ENCODE data around the gene SLAMF7. TPM values are rescaled to one million over a fixed set of nuclear protein-coding genes. Genes with fewer than 3 reads are reported as not detected.

SLAMF7 gene
- total RNA-seq, 2 experiments from 2014 or later, result 12.8 to 13.4 TPM

DNA sequence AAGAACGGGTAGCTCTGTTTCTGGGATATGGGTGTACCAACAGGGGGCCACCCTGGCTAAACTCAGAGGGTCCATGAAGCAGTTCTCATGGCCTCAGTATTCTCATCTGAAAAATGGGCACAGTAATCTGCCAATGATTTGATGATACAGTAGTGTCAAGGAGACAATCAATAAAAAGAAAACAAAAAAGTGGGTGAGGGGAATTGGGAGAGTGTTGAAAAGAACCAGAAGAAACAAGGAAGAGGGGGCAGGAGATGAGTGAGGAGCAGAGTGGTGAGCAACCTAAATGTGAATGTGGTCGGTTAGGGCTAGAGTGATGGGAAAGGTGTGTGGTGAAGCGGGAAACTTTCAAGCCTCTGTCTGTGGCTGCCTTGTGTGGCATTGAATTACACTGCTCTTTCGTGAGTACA lies 2.0 kb downstream of the SLAMF7 start:
- ChIA-PET POLR2A (no interaction called here), CTCF (interaction anchor here (0.9 to 2.0 kb wide), 4 partner anchors 18 to 57 kb away, joined by 3 to 8 read pairs (median 4); no protein-coding TSS in a partner anchor)
- peaks cover 14% of the 10 kb centered on the region for H3K9me3 Mint-ChIP-seq
- H3K27me3 Mint-ChIP-seq, result no peaks in the 10 kb centered on the region
- H3K36me3 Mint-ChIP-seq (ENCODE audit: low read depth), result peaks cover 40% of the 10 kb centered on the region
- H3K4me3 Mint-ChIP-seq, result peak overlapping the region; percentile 57
- H3K27ac Mint-ChIP-seq, result peak overlapping the region; percentile 85
- DNase-seq, result no peak
- H3K4me1 Mint-ChIP-seq, result peaks cover 77% of the 10 kb centered on the region

DNA sequence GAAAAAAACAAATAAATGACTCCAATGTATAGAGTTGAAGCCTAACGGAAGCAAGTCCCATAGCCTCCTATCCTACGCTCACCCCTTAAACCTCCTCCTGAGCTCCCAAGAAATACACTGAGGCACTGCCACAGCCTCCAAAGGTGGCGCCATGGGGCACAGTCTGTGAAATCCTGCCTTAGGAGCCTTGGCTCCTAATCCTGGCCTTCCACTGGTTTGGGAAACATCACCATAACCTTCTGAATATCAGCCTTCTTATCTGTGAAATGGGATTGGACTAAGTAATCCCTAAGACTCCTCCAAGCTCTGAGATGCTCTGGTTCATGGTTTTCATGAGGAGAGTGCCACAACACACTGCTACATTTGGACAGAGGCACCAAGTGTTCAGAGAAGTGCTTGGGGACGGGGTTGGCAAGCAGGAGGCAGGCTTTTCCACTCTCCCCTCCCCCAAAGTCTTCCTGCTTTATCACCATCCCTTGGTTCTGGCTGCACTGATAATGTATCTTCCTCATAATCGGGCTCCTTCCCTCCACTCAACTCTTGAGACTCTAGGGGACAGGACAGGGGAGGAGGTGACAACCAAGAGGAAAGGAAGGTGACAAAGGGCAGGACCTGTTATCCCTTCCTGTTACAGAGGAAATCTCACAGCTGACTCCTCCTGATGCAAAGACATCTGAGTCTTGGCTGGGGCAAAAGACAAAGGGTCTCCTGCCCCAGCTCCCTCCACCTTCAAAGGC lies 2.7 kb downstream of the SLAMF7 start:
- no peak overlapping the region for H3K4me3 Mint-ChIP-seq
- no peak for DNase-seq
- CTCF ChIA-PET, result interaction anchor here (1.1 to 2.0 kb wide), 2 partner anchors 14 to 26 kb away, joined by 3 to 8 read pairs; no protein-coding TSS in a partner anchor
- POLR2A ChIA-PET, result interaction anchor here (0.6 kb wide), 1 partner anchor 302 kb away, joined by 3 read pairs; no protein-coding TSS in a partner anchor
- peaks cover 84% of the 10 kb centered on the region for H3K4me1 Mint-ChIP-seq
- H3K36me3 Mint-ChIP-seq (ENCODE audit: low read depth), result peaks cover 38% of the 10 kb centered on the region
- peaks cover 12% of the 10 kb centered on the region for H3K9me3 Mint-ChIP-seq
- H3K27me3 Mint-ChIP-seq, result no peaks in the 10 kb centered on the region
- H3K27ac Mint-ChIP-seq, result peak overlapping the region; percentile 91

DNA sequence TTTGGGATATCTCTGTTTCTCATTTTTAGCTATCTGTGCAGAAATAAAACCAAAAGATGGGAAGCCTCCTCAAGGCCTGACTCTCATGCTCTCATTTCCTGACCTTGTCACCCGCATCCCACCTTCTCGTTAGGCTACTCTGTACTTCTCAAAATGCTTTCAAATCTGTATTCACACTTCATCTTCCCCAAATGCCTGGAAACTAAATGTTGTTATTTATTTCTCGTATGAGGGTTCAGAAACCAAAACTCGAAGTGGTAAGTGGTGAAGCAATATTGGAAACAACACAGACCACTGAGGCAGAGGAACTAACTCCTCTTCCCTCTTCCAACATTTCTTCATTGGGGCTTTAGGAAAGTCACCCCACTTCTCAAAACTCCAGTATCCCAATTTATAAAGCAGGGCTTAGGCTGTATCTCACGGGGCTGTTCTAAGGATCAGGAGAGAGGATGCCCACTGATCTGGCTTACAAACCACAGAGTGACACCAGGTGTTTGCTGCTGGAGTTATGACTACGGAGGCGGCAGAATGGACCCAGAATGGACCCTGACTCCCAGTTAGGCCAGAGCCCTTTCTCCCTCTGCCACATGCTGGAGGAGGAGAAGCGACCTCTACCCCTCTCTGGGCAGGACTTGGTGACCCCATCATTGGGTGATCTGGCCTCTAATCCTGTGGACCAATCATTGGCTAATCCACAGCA lies 3.5 kb downstream of the SLAMF7 start:
- H3K36me3 Mint-ChIP-seq (ENCODE audit: low read depth), result peaks cover 35% of the 10 kb centered on the region
- DNase-seq, result no peak
- H3K27ac Mint-ChIP-seq, result peak overlapping the region; percentile 91
- no peak overlapping the region for H3K4me3 Mint-ChIP-seq
- ChIA-PET CTCF (interaction anchor here (1.1 to 2.0 kb wide), 3 partner anchors 13 to 54 kb away, joined by 3 to 11 read pairs (median 3); no protein-coding TSS in a partner anchor), POLR2A (no interaction called here)
- peaks cover 9% of the 10 kb centered on the region for H3K9me3 Mint-ChIP-seq
- no peaks in the 10 kb centered on the region for H3K27me3 Mint-ChIP-seq
- H3K4me1 Mint-ChIP-seq, result peaks cover 88% of the 10 kb centered on the region

DNA sequence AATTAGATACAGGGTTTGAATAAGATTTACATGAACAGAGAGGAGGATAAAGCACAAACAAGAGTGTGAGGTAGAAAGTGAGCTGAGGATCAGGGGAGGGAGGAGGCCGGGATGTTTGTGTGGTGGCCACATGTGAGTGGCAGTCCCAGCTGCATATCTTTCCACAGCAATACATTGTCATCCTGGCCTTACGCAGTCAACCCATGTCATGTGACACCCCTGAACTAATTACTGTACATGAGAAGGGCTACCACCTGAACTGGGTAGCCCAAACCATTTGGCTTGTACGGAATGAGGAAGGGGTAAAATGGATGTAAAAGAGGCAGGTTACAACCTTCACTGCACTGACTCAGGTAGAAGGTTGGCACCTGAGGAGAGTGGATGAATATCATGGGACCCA lies 4.2 kb downstream of the SLAMF7 start:
- POLR2A ChIA-PET, result no interaction called here
- no peak for DNase-seq
- H3K9me3 Mint-ChIP-seq, result peaks cover 5% of the 10 kb centered on the region
- H3K27ac Mint-ChIP-seq, result peak overlapping the region; percentile 91
- peaks cover 92% of the 10 kb centered on the region for H3K4me1 Mint-ChIP-seq
- no peak overlapping the region for H3K4me3 Mint-ChIP-seq
- CTCF ChIA-PET, result interaction anchor here (1.1 to 2.4 kb wide), 5 partner anchors 25 to 53 kb away, joined by 3 to 11 read pairs (median 4); no protein-coding TSS in a partner anchor
- no peaks in the 10 kb centered on the region for H3K27me3 Mint-ChIP-seq
- H3K36me3 Mint-ChIP-seq (ENCODE audit: low read depth), result peaks cover 31% of the 10 kb centered on the region

DNA sequence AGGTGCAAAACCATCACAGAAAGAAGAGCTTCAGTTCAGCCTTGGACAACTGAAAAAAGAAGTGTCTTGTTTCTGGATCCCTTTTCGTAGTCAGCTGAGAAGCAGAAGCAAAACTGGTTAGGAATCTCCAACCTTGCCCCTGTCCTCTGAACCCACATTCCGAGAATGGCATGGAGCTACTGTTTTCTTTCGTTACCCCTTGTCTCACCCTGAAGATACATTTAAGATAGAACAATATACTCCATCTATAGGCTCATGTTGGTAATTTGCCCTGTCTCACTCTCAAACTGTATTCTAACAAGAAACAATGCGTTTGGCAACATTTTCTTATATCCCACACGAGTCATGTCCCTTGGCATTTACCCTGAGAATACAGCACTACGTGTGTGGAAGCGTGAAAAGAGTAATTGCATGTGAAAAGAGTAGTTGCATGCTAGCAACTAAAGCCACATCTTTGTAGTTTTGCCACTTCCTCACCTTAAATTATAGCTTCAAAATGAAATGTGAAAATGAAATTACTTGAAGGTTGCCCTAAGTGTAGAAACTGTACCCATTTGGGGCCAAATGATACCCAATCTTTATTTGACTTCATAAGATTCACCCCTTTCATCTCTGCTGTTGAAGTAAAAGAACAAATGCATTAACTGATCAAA lies 5.3 kb downstream of the SLAMF7 start:
- Mint-ChIP-seq H3K36me3 (ENCODE audit: low read depth) (peaks cover 34% of the 10 kb centered on the region), H3K27ac (peak overlapping the region; percentile 91), H3K9me3 (peaks cover 4% of the 10 kb centered on the region), H3K4me3 (peak overlapping the region; percentile 50), H3K27me3 (no peaks in the 10 kb centered on the region), H3K4me1 (peaks cover 93% of the 10 kb centered on the region)
- POLR2A ChIA-PET, result interaction anchor here (0.6 kb wide), 2 partner anchors 46 to 306 kb away, joined by 3 to 6 read pairs; no protein-coding TSS in a partner anchor
- DNase-seq, result peak; percentile 50
- CTCF ChIA-PET, result interaction anchor here (0.6 to 2.4 kb wide), 14 partner anchors 8 to 510 kb away, joined by 3 to 11 read pairs (median 4); no protein-coding TSS in a partner anchor

DNA sequence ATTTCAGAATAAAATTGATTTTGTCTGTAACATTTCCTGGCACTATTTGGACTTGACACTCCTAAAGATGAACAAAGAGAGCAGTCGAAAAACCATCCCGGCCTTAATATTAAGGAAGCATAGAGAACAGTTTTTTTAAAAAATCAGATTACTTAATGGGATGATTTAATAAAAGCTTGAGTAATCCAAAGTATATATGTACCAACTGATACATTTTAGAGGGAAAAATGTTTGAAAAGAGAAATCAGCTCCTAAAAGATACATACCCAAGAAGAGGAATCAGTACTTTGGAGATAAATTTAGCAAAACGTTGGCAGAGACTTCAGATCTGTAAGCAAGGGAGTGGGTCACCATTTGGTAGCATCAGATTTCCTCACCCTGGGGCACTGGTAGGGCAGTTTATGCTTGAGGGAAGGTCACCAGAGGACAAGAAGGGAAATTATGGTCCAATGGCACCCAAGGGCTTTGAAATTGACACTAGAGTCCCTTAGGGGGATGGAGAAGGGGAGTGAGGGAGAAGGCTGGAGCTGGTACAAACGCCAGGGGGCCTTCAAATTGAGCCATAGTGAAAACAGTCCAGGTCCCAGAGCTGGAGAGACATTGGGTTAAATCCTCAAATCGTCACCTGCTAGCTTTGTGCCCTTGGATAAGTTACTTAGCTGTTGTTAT lies 5.9 kb downstream of the SLAMF7 start:
- no peak for DNase-seq
- Mint-ChIP-seq H3K36me3 (ENCODE audit: low read depth) (peaks cover 34% of the 10 kb centered on the region), H3K4me1 (peaks cover 90% of the 10 kb centered on the region), H3K9me3 (peaks cover 4% of the 10 kb centered on the region), H3K27ac (peak overlapping the region; percentile 91), H3K4me3 (peak overlapping the region; percentile 50), H3K27me3 (no peaks in the 10 kb centered on the region)
- ChIA-PET CTCF (interaction anchor here (0.6 to 2.4 kb wide), 12 partner anchors 8 to 510 kb away, joined by 3 to 11 read pairs (median 4); no protein-coding TSS in a partner anchor), POLR2A (interaction anchor here (0.6 kb wide), 1 partner anchor 306 kb away, joined by 6 read pairs; no protein-coding TSS in a partner anchor)

DNA sequence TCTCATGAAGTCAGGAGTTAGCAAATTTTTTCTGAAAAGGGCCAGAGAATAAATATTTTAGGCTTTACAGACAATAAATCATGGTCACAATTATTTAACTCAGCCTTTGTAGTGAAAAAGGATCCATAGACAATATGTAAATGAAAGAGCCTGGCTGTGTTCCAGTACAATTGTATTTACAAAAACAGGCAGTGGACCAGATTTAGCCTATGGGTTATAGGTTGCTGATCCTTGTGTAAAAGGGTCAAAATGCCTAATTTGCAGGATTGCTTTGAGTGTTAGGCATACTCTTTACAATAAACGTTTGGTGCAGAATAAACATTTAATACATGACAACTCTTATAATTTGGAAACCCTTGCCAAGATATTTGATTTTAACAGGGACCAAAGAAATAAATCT lies 6.5 kb downstream of the SLAMF7 start:
- peaks cover 36% of the 10 kb centered on the region for H3K36me3 Mint-ChIP-seq (ENCODE audit: low read depth)

DNA sequence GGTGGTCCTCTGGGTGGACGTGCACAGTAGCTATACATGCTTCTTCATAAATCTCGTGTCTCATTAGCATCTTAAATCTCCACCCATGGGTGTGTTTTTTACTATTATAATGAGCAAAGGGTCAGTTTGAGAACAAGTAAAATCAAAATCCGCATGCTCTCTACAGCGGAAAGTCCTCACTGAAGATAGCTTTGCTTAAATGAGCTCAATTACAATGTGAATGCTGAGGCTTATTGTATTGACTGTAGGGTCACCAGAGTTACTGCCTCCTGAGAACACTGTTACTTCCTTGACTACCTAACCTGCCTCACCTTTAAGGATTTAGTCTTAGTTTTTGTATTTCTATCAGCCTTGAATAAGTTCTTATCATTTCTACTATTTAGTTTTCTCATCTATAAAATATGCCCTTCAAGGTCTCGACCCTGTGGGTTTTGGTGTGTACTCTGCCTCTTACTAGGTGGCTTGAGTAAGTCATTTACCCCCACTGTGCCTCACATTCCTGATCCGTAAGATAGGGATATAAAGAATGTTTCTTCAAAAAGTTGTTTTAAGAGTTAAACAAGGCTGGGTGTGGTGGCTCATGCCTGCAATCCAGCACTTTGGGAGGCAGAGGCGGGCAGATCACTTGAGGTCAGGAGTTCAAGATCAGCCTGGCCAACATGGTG lies 7.9 kb downstream of the SLAMF7 start:
- Mint-ChIP-seq H3K4me3 (no peak overlapping the region), H3K36me3 (ENCODE audit: low read depth) (peaks cover 40% of the 10 kb centered on the region), H3K27me3 (no peaks in the 10 kb centered on the region), H3K9me3 (peaks cover 2% of the 10 kb centered on the region), H3K4me1 (peaks cover 86% of the 10 kb centered on the region), H3K27ac (peak overlapping the region; percentile 65)
- no peak for DNase-seq
- ChIA-PET CTCF (interaction anchor here (0.7 to 3.6 kb wide), 6 partner anchors 10 to 24 kb away, joined by 3 to 25 read pairs (median 4); no protein-coding TSS in a partner anchor), POLR2A (no interaction called here)

More for the DNA sequence above, 6.5 kb downstream of the SLAMF7 start:
- ChIA-PET CTCF (interaction anchor here (1.0 to 2.4 kb wide), 4 partner anchors 8 to 64 kb away, joined by 4 to 11 read pairs (median 7); no protein-coding TSS in a partner anchor), POLR2A (no interaction called here)
- Mint-ChIP-seq H3K27ac (peak overlapping the region; percentile 91), H3K9me3 (peaks cover 4% of the 10 kb centered on the region), H3K27me3 (no peaks in the 10 kb centered on the region), H3K4me3 (no peak overlapping the region), H3K4me1 (peaks cover 90% of the 10 kb centered on the region)
- DNase-seq, result no peak

DNA sequence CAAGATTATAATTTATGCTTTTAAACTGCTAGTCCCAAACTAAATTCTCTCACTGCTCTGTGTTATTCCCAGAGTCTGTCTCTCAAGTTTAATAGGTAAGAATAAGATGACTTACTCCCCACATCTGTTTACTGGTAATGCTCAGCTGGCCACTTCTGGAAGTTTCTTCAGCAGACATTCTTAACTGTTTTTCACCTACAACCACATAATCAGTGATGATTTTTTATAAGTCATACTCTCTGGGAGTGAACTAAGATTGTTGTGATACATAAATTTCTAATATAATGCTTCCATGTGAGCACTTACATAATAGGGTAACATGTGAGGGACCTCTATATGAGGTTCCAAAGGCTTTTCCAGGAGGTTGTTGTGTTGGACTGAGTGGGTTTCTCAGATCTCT lies 8.7 kb downstream of the SLAMF7 start:
- peaks cover 36% of the 10 kb centered on the region for H3K36me3 Mint-ChIP-seq (ENCODE audit: low read depth)

DNA sequence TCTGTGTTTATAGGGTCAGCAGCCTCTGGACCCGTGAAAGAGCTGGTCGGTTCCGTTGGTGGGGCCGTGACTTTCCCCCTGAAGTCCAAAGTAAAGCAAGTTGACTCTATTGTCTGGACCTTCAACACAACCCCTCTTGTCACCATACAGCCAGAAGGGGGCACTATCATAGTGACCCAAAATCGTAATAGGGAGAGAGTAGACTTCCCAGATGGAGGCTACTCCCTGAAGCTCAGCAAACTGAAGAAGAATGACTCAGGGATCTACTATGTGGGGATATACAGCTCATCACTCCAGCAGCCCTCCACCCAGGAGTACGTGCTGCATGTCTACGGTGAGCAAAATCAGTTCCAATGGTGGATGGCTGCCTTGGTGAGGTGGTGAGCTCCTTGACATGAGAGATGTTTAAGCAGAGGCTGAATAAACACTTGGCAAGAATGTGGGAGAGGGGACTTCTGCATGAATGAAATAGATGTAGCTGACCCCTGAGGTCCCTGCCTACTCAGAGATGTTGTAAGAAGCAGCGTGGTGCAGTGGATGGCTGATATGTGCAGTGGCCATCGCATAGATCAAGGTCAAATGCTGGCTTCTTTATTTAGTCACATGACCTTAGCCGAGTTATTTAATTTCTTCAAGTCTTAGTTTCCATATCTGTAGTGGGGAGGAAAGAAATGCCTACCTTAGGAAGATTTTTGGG lies 9.3 kb downstream of the SLAMF7 start:
- ChIA-PET POLR2A (no interaction called here), CTCF (interaction anchor here (0.7 to 3.6 kb wide), 9 partner anchors 8 to 73 kb away, joined by 3 to 25 read pairs (median 5); partner anchors contain the start of gene SLAMF7)
- no peak for DNase-seq
- Mint-ChIP-seq H3K27me3 (no peaks in the 10 kb centered on the region), H3K36me3 (ENCODE audit: low read depth) (peaks cover 35% of the 10 kb centered on the region), H3K4me3 (no peak overlapping the region), H3K4me1 (peaks cover 84% of the 10 kb centered on the region), H3K27ac (no peak overlapping the region), H3K9me3 (peaks cover 2% of the 10 kb centered on the region)

More for the DNA sequence above, 8.7 kb downstream of the SLAMF7 start:
- H3K27ac Mint-ChIP-seq, result no peak overlapping the region
- ChIA-PET POLR2A (no interaction called here), CTCF (interaction anchor here (0.7 to 3.6 kb wide), 8 partner anchors 9 to 72 kb away, joined by 3 to 25 read pairs (median 4); partner anchors contain the start of gene SLAMF7)
- H3K27me3 Mint-ChIP-seq, result no peaks in the 10 kb centered on the region
- peaks cover 86% of the 10 kb centered on the region for H3K4me1 Mint-ChIP-seq
- peaks cover 2% of the 10 kb centered on the region for H3K9me3 Mint-ChIP-seq
- no peak for DNase-seq
- H3K4me3 Mint-ChIP-seq, result no peak overlapping the region

DNA sequence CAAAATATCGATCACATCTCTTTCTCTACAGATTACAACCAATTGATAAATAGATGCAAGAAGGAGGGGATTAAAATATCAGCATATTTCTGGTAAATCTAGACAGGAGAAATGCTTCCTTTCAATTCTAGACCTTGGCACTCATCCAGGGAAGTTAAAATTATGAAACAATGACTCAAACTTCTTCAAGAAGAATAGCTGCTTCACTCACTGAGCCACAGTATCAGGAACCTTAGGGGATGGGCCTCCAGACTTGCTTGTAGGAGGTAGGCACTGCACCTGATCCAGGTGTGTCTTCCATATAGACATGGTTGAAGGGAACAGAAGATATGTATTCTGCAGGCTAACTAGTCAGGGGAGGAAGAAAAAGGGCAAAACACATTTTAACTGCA lies 9.8 kb downstream of the SLAMF7 start:
- Mint-ChIP-seq H3K27me3 (no peaks in the 10 kb centered on the region), H3K9me3 (peaks cover 2% of the 10 kb centered on the region), H3K36me3 (ENCODE audit: low read depth) (peaks cover 32% of the 10 kb centered on the region), H3K4me1 (peaks cover 78% of the 10 kb centered on the region), H3K27ac (no peak overlapping the region), H3K4me3 (no peak overlapping the region)
- CTCF ChIA-PET, result interaction anchor here (0.7 to 3.6 kb wide), 8 partner anchors 10 to 947 kb away, joined by 3 to 25 read pairs (median 4); partner anchors contain the start of genes FCRL6 and SLAMF7
- POLR2A ChIA-PET, result no interaction called here
- no peak for DNase-seq

Measured in activated CD4-positive, alpha-beta T cell treated with anti-CD3 and anti-CD28 coated beads, Interleukin-2, amount 10 ng/mL, durations not matched to agents 7 days and 5 days (primary cell).